ENCODE data around the gene SHBG. TPM values are rescaled to one million over a fixed set of nuclear protein-coding genes. Genes with fewer than 3 reads are reported as not detected.
"Not testable (repeated sequence)": the region's sequence is repeated elsewhere in the genome, so short reads cannot be mapped to it uniquely, and the experiment has no call there.

SHBG gene
- total RNA-seq, 2 experiments from 2014 or later: not detected

- Mint-ChIP-seq H3K4me3 (no peak overlapping the region), H3K27ac (no peak overlapping the region), H3K36me3 (no peaks in the 10 kb centered on the region), H3K4me1 (ENCODE audit: low read depth) (peaks cover 2% of the 10 kb centered on the region), H3K27me3 (no peaks in the 10 kb centered on the region), H3K9me3 (no peaks in the 10 kb centered on the region)
- ChIA-PET CTCF (interaction anchor here (0.8 to 5.8 kb wide), 10 partner anchors 10 to 117 kb away, joined by 3 to 61 read pairs (median 4); partner anchors contain the start of genes FXR2, TP53 and WRAP53), POLR2A (interaction anchor here (1.9 kb wide), 1 partner anchor 54 kb away, joined by 11 read pairs; the partner anchor contains the start of gene TP53)
- intact Hi-C loops (cut with micrococcal nuclease): loop anchor here (1.0 kb wide), 1 partner anchor 56 kb away; the partner anchor contains the start of gene WRAP53
- DNase-seq: peak; percentile 49
Observed at GRCh38 chr17:7632492-7632894, 2.6 kb downstream of the SHBG start.

- intact Hi-C loops (cut with micrococcal nuclease): no loop called here
- POLR2A ChIA-PET: interaction anchor here (1.9 kb wide), 1 partner anchor 54 kb away, joined by 11 read pairs; the partner anchor contains the start of gene TP53
- DNase-seq: no peak
- Mint-ChIP-seq H3K27ac (no peak overlapping the region), H3K4me1 (ENCODE audit: low read depth) (no peaks in the 10 kb centered on the region), H3K36me3 (no peaks in the 10 kb centered on the region), H3K27me3 (no peaks in the 10 kb centered on the region), H3K9me3 (no peaks in the 10 kb centered on the region), H3K4me3 (no peak overlapping the region)
- CTCF ChIA-PET: interaction anchor here (0.9 to 5.8 kb wide), 8 partner anchors 12 to 117 kb away, joined by 3 to 61 read pairs (median 4); partner anchors contain the start of genes FXR2, TP53 and WRAP53
Observed at GRCh38 chr17:7633093-7633492, 3.2 kb downstream of the SHBG start.

- POLR2A ChIA-PET: interaction anchor here (0.6 kb wide), 1 partner anchor 203 kb away, joined by 3 read pairs; no protein-coding TSS in a partner anchor
- no peaks in the 10 kb centered on the region for H3K9me3 Mint-ChIP-seq
Observed at GRCh38 chr17:7634384-7634783, 4.4 kb downstream of the SHBG start.

GRCh38 chr17:7636163-7636562, 6.2 kb downstream of the SHBG start:
- H3K9me3 Mint-ChIP-seq: no peaks in the 10 kb centered on the region
- no peaks in the 10 kb centered on the region for H3K36me3 Mint-ChIP-seq
- no peak overlapping the region for H3K4me3 Mint-ChIP-seq
- intact Hi-C loops (cut with micrococcal nuclease): no loop called here
- POLR2A ChIA-PET: no interaction called here
- no peak for DNase-seq
- no peak overlapping the region for H3K27ac Mint-ChIP-seq
- H3K4me1 Mint-ChIP-seq (ENCODE audit: low read depth): no peaks in the 10 kb centered on the region
- CTCF ChIA-PET: no interaction called here
- no peaks in the 10 kb centered on the region for H3K27me3 Mint-ChIP-seq

More at GRCh38 chr17:7634384-7634783, 4.4 kb downstream of the SHBG start:
- CTCF ChIA-PET: interaction anchor here (1.2 to 5.8 kb wide), 3 partner anchors 9 to 54 kb away, joined by 3 to 61 read pairs (median 4); partner anchors contain the start of genes TP53 and WRAP53
- Mint-ChIP-seq H3K36me3 (no peaks in the 10 kb centered on the region), H3K4me1 (ENCODE audit: low read depth) (no peaks in the 10 kb centered on the region), H3K27me3 (no peaks in the 10 kb centered on the region), H3K4me3 (no peak overlapping the region), H3K27ac (no peak overlapping the region)
- intact Hi-C loops (cut with micrococcal nuclease): no loop called here
- peak; percentile 54 for DNase-seq

GRCh38 chr17:7640783-7641182, 10.8 kb downstream of the SHBG start:
- CTCF ChIA-PET: interaction anchor here (1.1 kb wide), 1 partner anchor 11 kb away, joined by 3 read pairs; the partner anchor contains the start of gene SHBG
- DNase-seq: no peak

GRCh38 chr17:7641635-7642034, 11.7 kb downstream of the SHBG start:
- CTCF ChIA-PET: interaction anchor here (1.1 to 1.2 kb wide), 2 partner anchors 12 to 14 kb away, joined by 3 to 4 read pairs; partner anchors contain the start of genes SAT2 and SHBG
- intact Hi-C loops (cut with micrococcal nuclease); H3K27ac Mint-ChIP-seq; H3K36me3 Mint-ChIP-seq; H3K9me3 Mint-ChIP-seq; H3K4me1 Mint-ChIP-seq (ENCODE audit: low read depth); H3K27me3 Mint-ChIP-seq; POLR2A ChIA-PET: not testable (repeated sequence)
- DNase-seq: peak; percentile 41
- H3K4me3 Mint-ChIP-seq: peak overlapping the region; percentile 62

More at GRCh38 chr17:7640783-7641182, 10.8 kb downstream of the SHBG start:
- intact Hi-C loops (cut with micrococcal nuclease): no loop called here
- Mint-ChIP-seq H3K27me3 (no peaks in the 10 kb centered on the region), H3K36me3 (no peaks in the 10 kb centered on the region), H3K4me3 (no peak overlapping the region), H3K27ac (no peak overlapping the region), H3K9me3 (no peaks in the 10 kb centered on the region), H3K4me1 (ENCODE audit: low read depth) (peaks cover 8% of the 10 kb centered on the region)
- POLR2A ChIA-PET: no interaction called here

GRCh38 chr17:7644775-7645174, 14.8 kb downstream of the SHBG start:
- Mint-ChIP-seq H3K27me3 (peaks cover 8% of the 10 kb centered on the region), H3K36me3 (no peaks in the 10 kb centered on the region), H3K4me3 (no peak overlapping the region), H3K9me3 (no peaks in the 10 kb centered on the region), H3K4me1 (ENCODE audit: low read depth) (peaks cover 9% of the 10 kb centered on the region), H3K27ac (no peak overlapping the region)
- peak; percentile 19 for DNase-seq
- intact Hi-C loops (cut with micrococcal nuclease): no loop called here
- ChIA-PET CTCF (no interaction called here), POLR2A (no interaction called here)

- Mint-ChIP-seq H3K9me3 (no peaks in the 10 kb centered on the region), H3K36me3 (no peaks in the 10 kb centered on the region), H3K4me3 (no peak overlapping the region), H3K27me3 (peaks cover 21% of the 10 kb centered on the region), H3K27ac (no peak overlapping the region), H3K4me1 (ENCODE audit: low read depth) (peaks cover 22% of the 10 kb centered on the region)
- CTCF ChIA-PET: interaction anchor here (0.6 to 1.2 kb wide), 2 partner anchors 31 to 41 kb away, joined by 3 to 5 read pairs; partner anchors contain the start of gene TP53
- POLR2A ChIA-PET: no interaction called here
- DNase-seq: no peak
- intact Hi-C loops (cut with micrococcal nuclease): no loop called here
Observed at GRCh38 chr17:7646457-7646856, 16.5 kb downstream of the SHBG start.

GRCh38 chr17:7647018-7647417, 17.1 kb downstream of the SHBG start:
- ChIA-PET POLR2A (no interaction called here), CTCF (interaction anchor here (1.2 kb wide), 1 partner anchor 40 kb away, joined by 5 read pairs; the partner anchor contains the start of gene TP53)
- H3K4me1 Mint-ChIP-seq (ENCODE audit: low read depth): peaks cover 22% of the 10 kb centered on the region
- no peaks in the 10 kb centered on the region for H3K36me3 Mint-ChIP-seq
- H3K27me3 Mint-ChIP-seq: peaks cover 23% of the 10 kb centered on the region
- no peaks in the 10 kb centered on the region for H3K9me3 Mint-ChIP-seq
- no peak overlapping the region for H3K4me3 Mint-ChIP-seq
- H3K27ac Mint-ChIP-seq: no peak overlapping the region
- intact Hi-C loops (cut with micrococcal nuclease): no loop called here
- no peak for DNase-seq

- no peaks in the 10 kb centered on the region for H3K9me3 Mint-ChIP-seq
- H3K4me1 Mint-ChIP-seq (ENCODE audit: low read depth): peaks cover 14% of the 10 kb centered on the region
- POLR2A ChIA-PET: interaction anchor here (1.1 to 2.5 kb wide), 2 partner anchors 23 to 37 kb away, joined by 4 to 14 read pairs; partner anchors contain the start of genes SAT2, TP53 and WRAP53
- H3K27ac Mint-ChIP-seq: no peak within 1 kb of the TSS
- H3K27me3 Mint-ChIP-seq: peaks cover 37% of the 10 kb centered on the region
- intact Hi-C loops (cut with micrococcal nuclease): no loop called here
- H3K4me3 Mint-ChIP-seq: peak within 1 kb of the TSS; percentile 56
- CTCF ChIA-PET: interaction anchor here (1.0 to 1.8 kb wide), 4 partner anchors 8 to 93 kb away, joined by 3 to 9 read pairs (median 4); partner anchors contain the start of genes MPDU1 and TP53
- DNase-seq: peak; percentile 79
- H3K36me3 Mint-ChIP-seq: no peaks in the 10 kb centered on the region
Observed at GRCh38 chr17:7650509-7651096, 20.7 kb downstream of the SHBG start, which contains the start of gene ATP1B2. Gene ATP1B2, plus strand, starts transcription at chr17:7650926. Its CDS starts 593 bp downstream, at chr17:7651519.

- CTCF ChIA-PET: interaction anchor here (1.0 to 1.8 kb wide), 4 partner anchors 8 to 93 kb away, joined by 3 to 9 read pairs (median 4); partner anchors contain the start of genes MPDU1 and TP53
Observed at GRCh38 chr17:7651097-7651664, 21.2 kb downstream of the SHBG start.

More at GRCh38 chr17:7651097-7651664, 21.2 kb downstream of the SHBG start:
- POLR2A ChIA-PET: interaction anchor here (1.1 to 2.5 kb wide), 2 partner anchors 24 to 36 kb away, joined by 4 to 14 read pairs; partner anchors contain the start of genes SAT2, TP53 and WRAP53
- Mint-ChIP-seq H3K4me1 (ENCODE audit: low read depth) (peaks cover 14% of the 10 kb centered on the region), H3K27ac (no peak overlapping the region), H3K36me3 (no peaks in the 10 kb centered on the region), H3K9me3 (no peaks in the 10 kb centered on the region), H3K4me3 (peak overlapping the region; percentile 56), H3K27me3 (peaks cover 37% of the 10 kb centered on the region)
- intact Hi-C loops (cut with micrococcal nuclease): no loop called here
- DNase-seq: no peak

Measured in activated CD4-positive, alpha-beta memory T cell treated with anti-CD3 and anti-CD28 coated beads for 36 hours (primary cell).